ENCODE results near the gene PERCC1. TPM values are rescaled to one million over a fixed set of nuclear protein-coding genes. Genes with fewer than 3 reads are reported as not detected.

The PERCC1 gene
- total RNA-seq, 1 donor from 2014 or later = not detected

GRCh38 chr16:1443403-1443973 lies 12.6 kb downstream of the PERCC1 start:
- H3K4me3 ChIP-seq (ENCODE audit: low read depth, low read length) = no peak overlapping the region
- no peak for DNase-seq (ENCODE audit: low read depth)
- TF ChIP-seq, protein P1, sequence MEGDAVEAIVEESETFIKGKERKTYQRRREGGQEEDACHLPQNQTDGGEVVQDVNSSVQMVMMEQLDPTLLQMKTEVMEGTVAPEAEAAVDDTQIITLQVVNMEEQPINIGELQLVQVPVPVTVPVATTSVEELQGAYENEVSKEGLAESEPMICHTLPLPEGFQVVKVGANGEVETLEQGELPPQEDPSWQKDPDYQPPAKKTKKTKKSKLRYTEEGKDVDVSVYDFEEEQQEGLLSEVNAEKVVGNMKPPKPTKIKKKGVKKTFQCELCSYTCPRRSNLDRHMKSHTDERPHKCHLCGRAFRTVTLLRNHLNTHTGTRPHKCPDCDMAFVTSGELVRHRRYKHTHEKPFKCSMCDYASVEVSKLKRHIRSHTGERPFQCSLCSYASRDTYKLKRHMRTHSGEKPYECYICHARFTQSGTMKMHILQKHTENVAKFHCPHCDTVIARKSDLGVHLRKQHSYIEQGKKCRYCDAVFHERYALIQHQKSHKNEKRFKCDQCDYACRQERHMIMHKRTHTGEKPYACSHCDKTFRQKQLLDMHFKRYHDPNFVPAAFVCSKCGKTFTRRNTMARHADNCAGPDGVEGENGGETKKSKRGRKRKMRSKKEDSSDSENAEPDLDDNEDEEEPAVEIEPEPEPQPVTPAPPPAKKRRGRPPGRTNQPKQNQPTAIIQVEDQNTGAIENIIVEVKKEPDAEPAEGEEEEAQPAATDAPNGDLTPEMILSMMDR (IDR thresholded peaks at IDR 0.05; ENCODE audit: insufficient read depth, low read length, poor library complexity, severe bottlenecking) = no peak
- no peaks in the 10 kb centered on the region for H3K36me3 ChIP-seq (ENCODE audit: control insufficient read depth, insufficient read depth, low read length)
- no peaks in the 10 kb centered on the region for H3K27me3 ChIP-seq (ENCODE audit: control insufficient read depth, insufficient read depth, low read length)

GRCh38 chr16:1443980-1444729 lies 13.3 kb downstream of the PERCC1 start, which contains the start of gene CCDC154:
TSS of gene CCDC154 (minus strand) at chr16:1444556. CDS start at chr16:1444322, 234 bp downstream.
- TF ChIP-seq, protein P1 (IDR thresholded peaks at IDR 0.05; ENCODE audit: insufficient read depth, low read length, poor library complexity, severe bottlenecking) = no peak
- H3K27me3 ChIP-seq (ENCODE audit: control insufficient read depth, insufficient read depth, low read length) = no peaks in the 10 kb centered on the region
- H3K4me3 ChIP-seq (ENCODE audit: low read depth, low read length) = no peak within 1 kb of the TSS
- DNase-seq (ENCODE audit: low read depth) = no peak
- H3K36me3 ChIP-seq (ENCODE audit: control insufficient read depth, insufficient read depth, low read length) = no peaks in the 10 kb centered on the region

- Histone ChIP-seq H3K36me3 (ENCODE audit: control insufficient read depth, insufficient read depth, low read length) (no peaks in the 10 kb centered on the region), H3K27me3 (ENCODE audit: control insufficient read depth, insufficient read depth, low read length) (no peaks in the 10 kb centered on the region), H3K4me3 (ENCODE audit: low read depth, low read length) (no peak overlapping the region)
- TF ChIP-seq, protein P1 (IDR thresholded peaks at IDR 0.05; ENCODE audit: insufficient read depth, low read length, poor library complexity, severe bottlenecking) = no peak
- DNase-seq (ENCODE audit: low read depth) = no peak
Measured at GRCh38 chr16:1444730-1445517, 14.0 kb downstream of the PERCC1 start.

GRCh38 chr16:1445518-1446203 lies 14.8 kb downstream of the PERCC1 start:
- H3K27me3 ChIP-seq (ENCODE audit: control insufficient read depth, insufficient read depth, low read length) = no peaks in the 10 kb centered on the region
- TF ChIP-seq, protein P1 (IDR thresholded peaks at IDR 0.05; ENCODE audit: insufficient read depth, low read length, poor library complexity, severe bottlenecking) = no peak
- no peaks in the 10 kb centered on the region for H3K36me3 ChIP-seq (ENCODE audit: control insufficient read depth, insufficient read depth, low read length)

DNA sequence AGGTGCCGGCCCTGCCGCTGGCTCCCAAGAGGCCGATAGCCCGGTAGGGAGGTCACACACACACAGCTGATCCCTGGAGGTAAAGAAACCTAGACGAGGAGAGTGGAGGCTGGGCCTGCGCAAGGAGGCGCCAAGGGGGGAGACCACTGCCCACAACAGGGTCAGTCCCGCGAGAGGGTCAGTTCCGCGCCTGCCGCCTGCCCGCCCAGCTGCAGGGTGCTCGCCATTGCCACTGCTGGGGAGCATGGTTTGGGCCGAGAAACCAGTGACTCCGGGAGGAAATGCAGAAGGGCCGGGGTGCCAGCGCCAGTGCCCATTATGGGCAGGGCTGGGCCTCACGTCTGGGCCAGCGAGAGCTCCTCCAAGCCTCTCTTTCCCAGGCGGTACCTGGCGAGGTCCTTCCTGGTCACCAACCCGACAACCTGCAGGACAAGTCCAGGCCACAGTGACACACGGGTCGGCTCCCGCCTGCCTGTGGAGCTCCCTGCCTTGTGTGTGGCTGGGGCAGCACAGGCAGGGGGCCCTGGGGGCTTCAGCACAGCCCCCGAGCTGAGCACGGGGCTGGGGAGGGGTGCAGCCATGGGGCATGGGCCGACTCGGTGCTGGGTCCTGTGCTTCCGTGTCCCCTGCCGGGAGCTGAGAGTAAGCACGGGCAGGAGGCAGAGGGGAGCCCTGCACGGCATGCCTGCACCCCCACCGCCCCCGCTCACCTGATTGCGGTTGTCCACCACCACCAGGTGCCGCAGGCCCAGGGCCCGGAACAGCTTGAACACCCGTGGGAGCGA lies 15.6 kb downstream of the PERCC1 start:
- H3K4me3 ChIP-seq (ENCODE audit: low read depth, low read length) = no peak overlapping the region
- H3K27me3 ChIP-seq (ENCODE audit: control insufficient read depth, insufficient read depth, low read length) = no peaks in the 10 kb centered on the region
- no peaks in the 10 kb centered on the region for H3K36me3 ChIP-seq (ENCODE audit: control insufficient read depth, insufficient read depth, low read length)
- TF ChIP-seq, protein P1 (IDR thresholded peaks at IDR 0.05; ENCODE audit: insufficient read depth, low read length, poor library complexity, severe bottlenecking) = no peak
- no peak for DNase-seq (ENCODE audit: low read depth)

More at GRCh38 chr16:1445518-1446203, 14.8 kb downstream of the PERCC1 start:
- no peak overlapping the region for H3K4me3 ChIP-seq (ENCODE audit: low read depth, low read length)
- no peak for DNase-seq (ENCODE audit: low read depth)

Data from kidney epithelial cell (primary cell).